Measurements from ENCODE around the gene GPR176.

The GPR176 gene

DNA sequence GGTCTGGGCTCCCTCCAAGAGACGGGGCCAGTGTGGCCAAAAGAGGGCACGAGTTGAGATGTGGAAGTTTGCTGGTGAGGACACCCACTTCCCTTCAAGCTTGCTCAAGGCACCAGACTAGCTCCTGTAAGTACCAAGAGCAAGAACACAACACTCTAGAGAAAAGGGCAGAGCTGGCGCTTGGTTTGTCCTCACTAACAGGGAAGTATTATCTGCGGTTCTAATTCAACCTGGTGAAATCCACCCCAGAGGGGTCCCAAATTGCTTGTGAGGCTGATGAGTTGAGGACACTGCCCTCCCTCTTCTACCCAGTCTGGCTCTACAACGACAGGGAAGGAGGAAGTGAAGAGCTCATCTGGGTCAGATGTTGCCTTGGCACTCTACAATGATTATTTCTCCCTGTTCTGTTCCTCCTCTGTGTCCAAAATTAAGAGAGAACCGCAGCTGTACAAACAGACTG, 120.5 kb downstream of the GPR176 start:
- no peak for DNase-seq

- DNase-seq, result no peak
Measured at GRCh38 chr15:39798382-39798781, 121.7 kb downstream of the GPR176 start.

DNA sequence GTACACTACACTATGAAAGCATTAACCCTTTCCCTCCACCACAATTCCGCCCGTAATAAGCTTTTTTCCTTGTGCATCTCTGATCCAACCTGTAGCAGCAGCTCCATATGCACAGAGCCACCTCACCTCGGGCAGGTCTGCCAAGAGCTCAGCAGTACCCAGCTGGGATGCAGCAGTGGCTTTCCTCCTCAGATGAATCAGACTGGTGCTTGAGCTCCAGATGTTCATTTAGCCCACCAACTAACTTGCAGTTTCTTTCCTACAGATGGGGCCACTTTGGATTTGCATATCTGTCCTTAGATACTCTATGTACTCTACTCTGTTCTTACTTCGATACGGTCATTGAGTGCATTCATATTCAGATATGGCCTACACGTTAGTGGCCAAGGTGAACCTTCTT, 122.7 kb downstream of the GPR176 start:
- no peak for DNase-seq

GRCh38 chr15:39796601-39797000, 123.5 kb downstream of the GPR176 start:
- DNase-seq, result no peak

DNA sequence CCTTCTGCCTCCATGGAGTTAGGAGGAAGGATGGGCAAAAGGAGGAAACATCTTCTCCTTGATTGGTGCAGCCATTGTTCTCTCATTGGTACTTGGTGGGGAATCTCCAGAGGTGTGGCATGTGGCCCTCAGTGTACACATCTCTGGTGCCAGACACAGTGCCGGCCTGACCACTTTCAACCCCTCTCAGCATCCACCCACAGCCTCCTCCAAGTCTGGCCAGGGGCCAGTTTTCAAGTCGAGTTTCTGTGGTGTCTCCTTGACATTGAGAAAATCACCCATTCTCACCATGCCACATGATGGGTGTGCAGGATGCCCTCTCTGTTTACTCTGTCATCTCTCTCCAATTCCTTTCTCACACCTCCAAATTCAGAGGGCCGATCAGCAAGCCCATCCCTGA, 124.6 kb downstream of the GPR176 start:
- no peak for DNase-seq

DNA sequence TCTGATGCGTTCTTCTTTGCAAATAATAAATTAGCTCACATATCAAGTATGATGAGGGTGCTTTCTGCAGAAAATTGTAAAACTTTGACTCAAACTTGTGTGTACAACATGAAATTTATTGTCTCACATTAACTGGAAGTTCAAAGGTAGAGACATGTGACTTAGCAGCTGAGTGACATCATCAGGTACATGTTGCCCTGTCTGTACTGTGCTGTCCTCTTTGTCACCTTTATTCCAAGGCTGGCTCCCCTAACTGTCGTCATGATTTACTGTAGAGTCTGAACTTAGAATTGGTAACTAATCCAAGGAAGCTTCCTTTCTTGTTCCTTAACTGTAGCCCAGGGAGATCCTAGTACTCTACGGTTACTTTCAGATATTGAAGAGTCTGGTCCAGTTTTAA, 125.1 kb downstream of the GPR176 start:
- no peak for DNase-seq

DNA sequence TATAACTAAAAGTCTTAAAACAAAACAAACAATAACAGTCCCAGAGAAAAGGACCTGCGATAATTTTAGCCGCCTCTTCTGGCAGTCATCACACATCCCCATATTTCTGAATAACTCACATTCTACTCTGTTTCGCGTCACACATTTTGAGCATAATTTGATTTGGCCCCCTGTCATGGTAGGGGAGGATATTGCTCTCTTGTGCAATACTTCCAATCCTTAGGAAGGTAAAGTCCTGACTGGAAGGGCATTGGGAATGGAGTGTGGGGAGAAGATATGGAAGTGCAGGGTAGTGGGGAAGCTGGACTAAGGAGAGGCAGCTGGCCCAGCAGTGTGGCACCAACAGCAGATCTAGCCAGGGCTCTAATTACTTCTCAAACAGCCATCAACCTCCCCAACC, 126.1 kb downstream of the GPR176 start:
- no peak for DNase-seq

DNA sequence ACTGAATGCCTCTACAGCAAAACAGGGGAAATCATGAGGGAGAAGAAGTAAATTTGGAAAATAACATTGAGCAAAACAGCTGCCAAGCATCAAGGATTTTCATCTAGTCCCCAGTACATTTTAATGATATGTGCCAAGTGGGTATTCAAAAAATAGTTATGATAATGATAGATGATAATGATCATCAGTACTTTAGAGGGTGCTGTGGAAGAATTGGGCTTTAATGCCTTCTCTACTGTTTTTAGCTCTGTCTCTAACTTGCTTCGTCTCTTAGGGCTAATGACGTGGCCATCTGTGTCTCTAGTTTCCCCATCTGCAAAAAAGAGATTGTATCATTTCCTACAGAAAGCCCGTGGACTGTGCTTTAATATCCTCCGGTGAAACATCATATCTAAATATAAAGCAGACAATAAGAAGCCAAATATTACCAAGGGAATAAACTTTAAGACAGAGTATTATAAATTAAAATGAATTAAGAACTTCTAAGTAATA, 127.2 kb downstream of the GPR176 start:
- no peak for DNase-seq

- DNase-seq, result no peak
Measured at GRCh38 chr15:39792025-39792843, 127.8 kb downstream of the GPR176 start.

DNA sequence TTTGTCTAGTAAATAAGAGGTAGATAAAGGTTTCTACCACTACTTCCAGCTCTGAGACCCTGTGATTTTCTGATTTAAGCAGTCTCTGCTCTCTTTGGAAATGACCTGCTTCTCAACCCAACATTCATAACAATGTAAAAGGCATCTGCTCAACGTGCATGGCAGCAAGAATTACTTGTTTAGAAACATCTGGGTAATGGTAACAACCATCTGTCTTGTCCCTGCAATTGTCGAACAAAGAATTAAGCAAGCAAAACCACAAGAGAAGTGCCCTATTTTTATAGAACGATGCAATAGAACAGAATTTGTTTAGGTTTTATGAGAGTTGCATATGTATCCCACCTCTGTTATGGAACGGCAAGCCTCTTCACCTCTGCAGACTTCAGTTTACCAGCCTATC, 130.3 kb downstream of the GPR176 start:
- no peak for DNase-seq

- no peak for DNase-seq
Measured at GRCh38 chr15:39788800-39789565, 131.1 kb downstream of the GPR176 start.

DNA sequence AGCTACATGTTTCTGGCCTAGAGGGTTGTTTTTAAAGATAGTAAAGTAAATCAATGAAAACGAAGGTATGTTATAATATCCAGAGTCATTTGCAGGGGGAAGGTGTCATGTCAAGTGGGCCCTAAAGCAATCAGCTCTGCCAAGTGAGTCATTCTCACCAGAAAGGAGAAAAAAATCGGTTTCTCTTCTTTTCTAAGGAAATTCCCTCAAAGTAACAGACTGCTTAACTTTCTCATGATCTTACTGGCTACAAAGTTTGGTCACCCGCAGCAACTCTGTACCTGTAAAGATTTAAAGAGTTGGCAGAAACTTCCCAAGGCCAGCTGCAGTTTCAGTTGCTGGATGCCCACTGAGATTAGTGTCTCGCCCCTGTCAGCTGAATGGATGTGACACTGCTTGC, 132.0 kb downstream of the GPR176 start:
- DNase-seq, result no peak

GRCh38 chr15:39787479-39787878, 132.6 kb downstream of the GPR176 start:
- no peak for DNase-seq

- DNase-seq, result peak; percentile 49
Measured at GRCh38 chr15:39786447-39787056, 133.5 kb downstream of the GPR176 start.

- no peak for DNase-seq
Measured at GRCh38 chr15:39785841-39786240, 134.2 kb downstream of the GPR176 start.

DNA sequence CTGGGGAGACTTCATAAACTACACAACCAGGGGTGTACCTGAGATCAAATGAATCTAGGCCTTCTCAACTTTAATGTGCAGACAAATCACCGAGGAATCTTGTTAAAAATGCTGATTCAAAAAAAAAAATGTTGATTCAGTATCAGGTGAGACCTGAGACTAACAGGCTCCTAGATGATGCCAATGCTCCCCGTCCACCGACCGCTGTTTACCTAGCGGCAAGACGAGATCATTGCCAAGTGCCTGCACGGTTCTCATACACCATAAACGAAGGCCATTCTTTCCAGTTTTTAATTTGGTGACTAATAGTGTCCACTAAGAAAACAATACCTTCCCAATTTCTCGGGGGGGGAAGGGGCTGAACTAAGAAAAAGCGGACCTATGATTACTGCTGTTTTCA, 134.9 kb downstream of the GPR176 start:
- no peak for DNase-seq

GRCh38 chr15:39784638-39785037, 135.4 kb downstream of the GPR176 start:
- DNase-seq, result no peak

DNA sequence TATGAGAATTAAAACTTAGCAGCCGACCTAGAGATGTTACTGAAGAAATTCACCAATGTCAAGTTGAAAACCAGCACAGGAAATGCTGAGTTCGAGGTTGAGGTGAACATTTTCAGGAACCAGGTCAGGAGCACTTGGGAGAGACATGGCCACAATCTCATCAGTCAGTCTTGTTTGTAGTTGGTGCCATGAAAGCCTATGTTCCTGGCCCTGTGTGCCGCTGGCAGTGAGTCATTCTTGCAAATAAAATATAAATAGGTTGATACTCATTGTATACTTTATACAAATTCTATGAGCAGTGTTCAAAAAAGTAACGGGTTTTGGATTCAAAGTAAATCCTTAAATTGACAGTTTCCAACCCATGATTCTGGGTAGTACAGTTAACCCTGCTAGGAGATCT, 135.9 kb downstream of the GPR176 start:
- DNase-seq, result no peak

GRCh38 chr15:39783244-39783820, 136.7 kb downstream of the GPR176 start:
- DNase-seq, result no peak

DNA sequence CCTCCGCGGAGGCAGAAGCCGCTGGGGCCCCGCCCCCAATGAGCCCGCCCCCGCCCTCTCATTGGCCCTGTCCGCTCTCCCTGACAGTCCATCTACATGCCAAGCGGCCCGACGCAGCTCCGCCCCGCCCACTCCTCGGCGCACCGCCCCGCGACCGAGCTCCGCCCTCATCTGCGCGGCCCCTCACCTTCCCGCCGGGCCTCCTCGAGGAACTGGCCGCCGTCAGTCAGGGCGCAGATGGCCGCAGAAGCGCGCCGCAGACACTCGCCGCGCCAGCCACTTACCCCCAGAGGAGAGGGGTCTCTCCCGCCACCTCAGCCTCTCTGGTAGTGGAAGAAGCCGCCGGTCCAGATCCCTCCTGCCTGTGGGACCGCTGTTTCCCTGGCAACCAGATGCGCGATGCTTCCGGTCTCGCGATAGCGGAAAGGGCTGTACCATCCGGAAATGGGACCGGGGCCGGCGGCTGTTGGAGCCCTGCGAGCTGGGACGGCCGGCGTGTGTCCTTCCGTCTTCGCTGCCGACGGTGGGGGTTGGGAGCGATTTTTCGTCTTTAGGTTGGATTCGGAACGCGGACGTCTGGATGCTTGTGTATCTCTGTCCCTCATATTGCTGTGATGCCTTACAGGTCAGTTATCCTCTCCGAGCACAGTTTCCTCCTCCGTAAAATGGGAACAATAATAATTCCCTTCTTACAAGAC, 137.5 kb downstream of the GPR176 start, which contains the start of gene FSIP1:
Gene FSIP1, minus strand, starts transcription at position 401 of the 698 bp plus-strand sequence. CDS start 6,317 bp downstream, outside the sequence.
- DNase-seq, result peak; percentile 79

- no peak for DNase-seq
Measured at GRCh38 chr15:39781967-39782302, 138.1 kb downstream of the GPR176 start.

DNA sequence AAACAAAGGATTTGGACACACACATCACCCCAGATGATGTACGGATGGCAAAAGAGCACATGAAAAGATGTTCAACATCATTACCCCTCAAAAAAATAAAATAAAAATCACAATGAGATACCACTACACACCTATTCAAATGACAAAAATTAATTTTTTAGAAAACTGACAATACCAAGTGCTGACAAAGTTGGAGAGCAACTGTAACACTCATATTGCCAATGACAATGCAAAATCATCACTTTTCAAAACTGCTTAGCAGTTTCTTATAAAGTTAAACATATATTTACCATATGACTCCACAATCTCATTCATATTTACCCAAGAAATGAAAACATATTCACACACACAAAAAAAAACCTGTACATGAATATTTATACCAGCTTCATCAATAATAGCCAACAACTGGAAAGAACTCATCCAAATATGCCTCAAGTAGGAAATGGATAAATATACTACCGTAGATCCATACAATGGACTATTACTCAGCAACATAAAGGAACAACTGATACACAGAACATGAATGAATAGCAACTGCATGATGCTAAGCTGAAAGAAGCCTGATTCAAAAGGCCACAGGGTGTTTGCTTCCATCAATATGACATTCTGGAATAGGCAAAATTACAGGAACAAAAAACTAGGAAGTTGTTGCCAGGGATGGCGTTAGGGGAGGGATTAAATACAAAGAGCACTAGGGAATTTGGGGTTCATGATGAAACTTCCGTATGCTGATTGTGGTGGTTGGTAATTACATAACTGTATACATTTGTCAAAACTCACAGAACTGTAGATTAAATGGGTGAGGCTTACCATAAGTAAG, 138.7 kb downstream of the GPR176 start:
- DNase-seq, result no peak

All from NCI-H524 treated with DMSO at 0.1 percent for 48 hours (cell line).